A549 (cell line): Measurements from ENCODE around the gene POLR2B.

ENCODE experiments used
- CTCF ChIP-seq: fragments of >200 bp; sonication (Bioruptor Twin); formaldehyde crosslinking; IDR thresholded peaks from 3 replicates; pipeline ENCODE4 v1.5.1; 2016
- HOXB13 ChIP-seq: fragments of 250-450 bp; sonication (Bioruptor Pico); IDR thresholded peaks from 2 replicates; pipeline ENCODE4 v1.5.0; 2020; ENCODE audit warnings: low read depth, mild to moderate bottlenecking, moderate library complexity
- JUNB ChIP-seq: fragments of >200 bp; sonication (Bioruptor Twin); formaldehyde crosslinking; IDR thresholded peaks from 2 replicates; pipeline ENCODE4 v1.6.1; 2016
- RAD21 ChIP-seq, 2 experiments: fragments of >200 bp in 1 of 2; sonication (Bioruptor Twin) in 1 of 2; formaldehyde crosslinking in 1 of 2; IDR thresholded peaks in 1 of 2; conservative IDR thresholded peaks in 1 of 2; 2 replicates in 1 of 2; 3 replicates in 1 of 2; pipeline ENCODE4 v1.6.1; 2012 to 2018; ENCODE audit warnings: inconsistent platforms in 1 of 2
- USF2 ChIP-seq: fragments of 450-650 bp; IDR thresholded peaks from 2 replicates; pipeline ENCODE4 v1.6.1; 2014; ENCODE audit warnings: antibody characterized with exemption

GRCh38 chr4:57013543-57014120, 34.9 kb downstream of the POLR2B start:
- no peak for TF ChIP-seq CTCF
- no peak for TF ChIP-seq HOXB13
- TF ChIP-seq JUNB: no peak
- no peak for TF ChIP-seq RAD21 (conservative IDR thresholded peaks at IDR 0.05 in 1 of 2, IDR thresholded peaks at IDR 0.05 in 1 of 2)
- TF ChIP-seq USF2: no peak
